ENCODE measurements around the gene ALDH7A1.
"Not testable (repeated sequence)": the region's sequence is repeated elsewhere in the genome, so short reads cannot be mapped to it uniquely, and the experiment has no call there.

The ALDH7A1 gene

DNA sequence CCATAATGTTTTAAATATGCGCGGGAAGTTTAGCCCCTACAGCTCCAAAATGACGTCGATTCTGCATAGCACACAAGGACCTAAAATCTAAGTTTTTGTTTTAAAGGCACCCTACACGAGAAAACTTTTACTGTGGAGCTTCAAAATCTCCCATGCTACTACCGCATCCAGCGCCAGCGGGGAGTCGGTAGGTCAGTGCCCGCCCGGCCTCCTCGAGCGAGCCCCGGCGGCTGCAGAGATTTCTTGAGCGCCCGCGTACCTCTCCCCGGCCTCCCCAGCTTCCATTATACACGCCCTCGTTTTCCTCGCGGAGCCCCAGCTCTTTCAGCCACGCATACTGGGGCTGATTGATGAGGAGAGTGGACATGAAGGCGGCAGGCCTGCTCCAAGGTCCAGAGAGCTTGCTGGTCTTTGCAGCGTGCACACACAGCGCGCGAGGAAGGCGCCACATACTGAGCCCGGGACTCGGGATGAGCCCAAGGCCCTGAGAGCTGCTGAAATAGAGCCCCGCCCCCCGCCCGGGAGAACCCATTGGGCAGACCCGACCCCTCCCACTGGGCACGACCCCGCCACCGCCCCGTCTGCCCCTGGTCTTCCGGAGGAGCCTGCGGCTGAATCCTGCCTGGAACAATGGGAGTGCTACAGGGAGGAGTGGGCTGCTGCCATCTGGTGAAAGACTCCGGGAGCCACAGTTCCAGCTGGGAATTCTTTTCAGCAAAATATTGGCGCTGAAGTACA is at the start of gene ALDH7A1:
ALDH7A1 (minus strand) TSS at position 472 of the 738 bp plus-strand sequence; CDS start at position 451, 21 bp downstream.
- peak; percentile 8 to 10 for DNase-seq (ENCODE audit: low read depth in 1 of 2, low spot score in 1 of 2)

DNA sequence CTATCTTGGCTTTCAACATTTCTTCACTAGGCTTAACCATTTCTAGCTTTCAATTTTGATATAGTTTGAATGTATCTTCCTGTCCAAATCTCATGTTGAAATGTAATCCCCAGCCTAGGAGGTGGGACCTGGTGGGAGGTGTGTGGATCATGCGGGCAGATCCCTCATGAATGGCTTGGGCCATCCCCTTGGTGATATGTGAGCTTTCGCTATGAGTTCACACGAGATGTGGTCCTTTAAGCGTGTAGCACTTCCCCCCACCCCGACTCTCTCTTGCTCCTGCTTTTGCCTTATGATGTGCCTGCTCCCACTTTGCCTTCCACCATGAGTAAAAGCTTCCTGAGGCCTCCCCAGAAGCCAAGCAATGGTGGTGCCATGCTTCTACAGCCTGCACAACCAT is 46.4 kb upstream of the ALDH7A1 start:
- no peak for DNase-seq (ENCODE audit: low read depth in 1 of 2, low spot score in 1 of 2)

DNA sequence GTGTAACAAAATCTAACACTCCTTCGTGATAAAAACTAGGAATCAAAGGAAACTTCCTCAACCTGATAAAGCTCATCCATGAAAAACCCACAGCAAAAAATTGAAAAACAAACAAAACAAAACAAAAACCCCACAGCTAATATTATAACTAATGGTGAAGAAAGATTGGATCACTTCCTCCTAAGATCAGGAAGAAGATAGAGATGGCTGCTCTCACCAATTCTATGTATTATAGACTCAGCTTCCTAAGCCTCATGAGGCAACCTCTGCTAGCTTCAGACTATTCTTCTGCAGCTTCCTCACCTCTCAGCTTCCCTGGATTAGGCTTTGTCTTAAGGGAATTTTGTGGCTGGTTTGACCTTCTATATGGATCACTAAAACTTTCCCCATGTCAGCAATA is 45.8 kb upstream of the ALDH7A1 start:
- no peak for DNase-seq (ENCODE audit: low read depth in 1 of 2, low spot score in 1 of 2)

DNA sequence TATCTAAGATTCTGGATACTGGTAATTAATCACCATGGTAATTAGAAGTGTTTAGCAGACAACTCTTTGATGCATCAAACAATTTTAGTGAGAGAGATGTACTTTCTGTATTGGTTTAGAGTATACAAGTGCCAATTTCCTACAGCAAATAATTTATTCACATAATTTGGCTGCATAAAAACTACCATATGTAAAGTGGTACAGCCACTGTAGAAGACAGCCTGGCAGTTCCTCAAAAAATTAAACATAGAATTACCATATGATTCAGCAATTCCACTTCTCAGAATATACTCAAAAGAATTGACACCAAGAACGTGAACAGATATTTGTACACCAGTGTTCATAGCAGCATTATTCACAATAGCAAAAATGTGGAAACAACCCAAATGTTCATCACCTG is 41.9 kb upstream of the ALDH7A1 start:
- DNase-seq (ENCODE audit: low read depth in 1 of 2, low spot score in 1 of 2), result no peak

DNA sequence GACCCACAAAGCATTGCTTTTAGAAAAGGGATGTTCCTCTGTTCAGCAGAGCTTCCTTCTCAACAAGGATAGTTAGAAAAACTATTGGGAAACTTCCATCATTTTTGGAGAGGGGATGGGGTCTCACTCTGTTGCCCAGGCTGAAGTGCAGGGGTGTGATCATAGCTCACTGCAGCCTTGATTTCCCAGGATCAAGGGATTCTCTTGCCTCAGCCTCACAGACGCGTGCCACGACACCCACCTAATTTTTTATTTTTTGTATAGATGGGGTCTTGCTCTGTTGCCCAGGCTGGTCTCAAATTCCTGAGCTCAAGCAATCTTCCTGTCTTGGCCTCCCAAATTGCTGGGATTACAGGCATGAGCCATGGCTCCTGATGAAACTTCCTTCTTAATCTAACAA is 40.6 kb upstream of the ALDH7A1 start:
- DNase-seq (ENCODE audit: low read depth in 1 of 2, low spot score in 1 of 2), result no peak

DNA sequence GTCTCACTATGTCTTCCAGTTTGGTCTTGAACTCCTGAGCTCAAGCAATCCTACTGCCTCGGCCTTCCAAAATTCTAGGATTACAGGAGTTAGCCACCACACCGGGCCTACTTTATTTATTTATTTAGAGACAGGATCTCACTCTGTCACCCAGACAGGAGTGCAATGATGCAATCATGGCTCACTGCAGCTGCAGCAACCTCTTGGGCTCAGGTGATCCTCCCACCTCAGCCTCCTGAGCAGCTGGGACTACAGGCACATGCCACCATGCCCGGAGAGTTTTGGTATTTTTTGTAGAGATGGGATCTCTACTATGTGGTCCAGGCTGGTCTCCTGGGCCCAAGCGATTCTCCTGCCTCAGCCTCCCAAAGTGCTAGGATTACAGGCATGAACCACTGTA is 38.5 kb upstream of the ALDH7A1 start:
- DNase-seq (ENCODE audit: low read depth in 1 of 2, low spot score in 1 of 2), result no peak

DNA sequence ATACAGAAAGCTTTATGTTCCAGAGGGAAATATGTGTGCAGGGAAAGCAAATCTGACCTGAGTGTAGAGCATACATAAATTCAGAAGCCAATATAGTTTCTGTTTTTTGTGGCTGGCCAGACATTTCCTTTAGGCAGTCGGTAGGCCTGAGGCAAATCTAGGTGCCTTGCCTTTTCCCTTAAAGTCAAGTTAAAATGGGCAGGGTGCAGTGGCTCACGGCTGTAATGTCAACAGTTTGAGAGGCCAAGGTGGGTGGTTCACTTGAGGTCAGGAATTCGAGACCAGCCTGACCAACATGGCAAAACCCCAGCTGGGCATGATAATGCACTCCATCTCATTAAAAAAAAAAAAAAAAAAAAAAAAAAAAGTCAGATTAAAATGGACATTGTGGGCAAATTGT is 36.9 kb upstream of the ALDH7A1 start:
- DNase-seq (ENCODE audit: low read depth in 1 of 2, low spot score in 1 of 2), result no peak

DNA sequence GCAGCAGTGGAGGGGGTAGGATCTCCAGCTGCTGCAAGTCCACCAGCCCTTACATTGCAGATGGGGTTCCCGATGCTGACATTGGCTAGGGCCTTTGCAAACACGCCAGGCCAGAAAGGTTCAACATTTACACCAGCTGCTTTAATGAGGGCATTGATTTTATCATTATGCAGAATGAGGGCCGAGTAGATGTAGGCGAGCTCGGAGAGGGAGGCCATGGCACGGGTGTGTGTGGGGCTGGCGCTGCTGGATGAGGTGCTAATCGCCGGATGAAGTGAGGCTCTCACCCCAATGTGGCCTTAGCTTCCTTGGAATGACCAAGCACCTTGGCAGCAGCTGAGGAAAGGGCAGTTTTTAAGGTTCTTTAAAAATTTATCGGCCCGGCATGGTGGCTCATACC is 33.1 kb upstream of the ALDH7A1 start:
- DNase-seq (ENCODE audit: low read depth in 1 of 2, low spot score in 1 of 2), result no peak

DNA sequence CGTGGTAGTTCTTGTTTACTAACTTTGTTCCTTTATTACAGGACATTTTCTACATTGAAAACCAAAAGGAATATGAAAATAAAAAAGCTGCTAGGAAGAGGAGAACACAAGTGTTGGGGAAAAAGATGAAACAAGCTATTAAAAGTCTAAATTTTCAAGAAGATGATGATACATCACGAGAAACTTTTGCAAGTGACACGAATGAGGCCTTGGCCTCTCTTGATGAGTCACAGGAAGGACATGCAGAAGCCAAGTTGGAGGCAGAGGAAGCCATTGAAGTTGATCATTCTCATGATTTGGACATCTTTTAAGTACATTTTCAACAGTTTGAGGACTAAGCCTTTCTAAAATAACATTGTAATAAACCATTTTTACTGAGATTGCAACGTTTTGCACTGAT is 29.5 kb upstream of the ALDH7A1 start:
- no peak for DNase-seq (ENCODE audit: low read depth in 1 of 2, low spot score in 1 of 2)

DNA sequence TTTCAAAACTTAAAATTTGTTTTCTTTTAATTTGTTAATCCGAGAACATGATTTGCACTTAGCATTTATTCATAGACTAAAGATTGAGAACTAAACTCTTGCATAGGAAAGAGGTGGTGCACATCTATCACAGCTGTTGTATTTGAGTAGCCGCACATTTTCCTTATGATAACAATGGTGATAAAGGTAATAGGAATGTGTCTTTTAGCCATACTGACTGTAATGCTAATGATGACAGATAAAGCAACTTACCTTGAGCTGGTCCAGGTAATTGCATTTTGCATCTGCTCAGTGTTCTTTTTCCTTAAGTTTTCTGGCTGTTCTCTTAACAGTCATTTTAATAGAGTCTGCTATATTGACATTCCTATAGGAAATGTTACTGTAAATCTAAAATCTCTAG is 24.8 kb upstream of the ALDH7A1 start:
- DNase-seq (ENCODE audit: low read depth in 1 of 2, low spot score in 1 of 2), result no peak

DNA sequence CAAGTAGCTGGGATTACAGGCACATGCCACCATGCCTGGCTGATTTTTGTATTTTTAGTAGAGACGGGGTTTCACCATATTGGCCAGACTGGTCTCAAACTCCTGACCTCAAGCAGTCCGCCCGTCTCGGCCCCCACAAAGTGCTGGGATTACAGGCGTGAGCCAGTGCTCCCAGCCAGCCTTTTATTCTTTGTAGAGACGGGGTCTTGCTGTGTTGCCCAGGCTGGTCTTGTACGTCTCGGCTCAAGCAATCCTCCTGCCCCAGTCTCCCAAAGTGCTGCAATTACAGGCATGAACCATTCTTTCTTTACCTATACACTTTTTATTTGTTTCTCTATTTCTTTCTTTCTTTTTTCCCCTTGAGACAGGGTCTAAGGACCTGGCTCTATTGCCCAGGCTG is 22.6 kb upstream of the ALDH7A1 start:
- not testable (repeated sequence) for DNase-seq (ENCODE audit: low read depth in 1 of 2, low spot score in 1 of 2)

DNA sequence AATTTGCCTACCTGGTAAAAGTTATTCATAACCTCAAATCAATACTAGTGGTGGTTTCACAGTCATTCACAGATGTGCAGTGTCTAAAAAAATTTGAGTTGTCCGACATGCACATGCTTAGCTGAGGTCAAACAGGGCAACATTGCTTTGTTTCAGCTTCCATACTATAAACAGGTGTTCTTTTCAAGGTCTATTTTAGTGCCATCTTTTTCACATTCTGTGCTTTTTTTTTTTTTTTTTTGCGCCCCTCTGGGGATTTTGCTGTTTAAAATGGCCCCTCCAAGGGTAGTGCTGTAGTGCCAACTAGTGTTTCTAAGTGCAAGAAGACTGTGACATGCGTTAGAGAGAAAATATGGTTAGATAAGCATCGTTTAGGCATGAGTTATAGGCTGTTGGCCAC is 20.3 kb upstream of the ALDH7A1 start:
- no peak for DNase-seq (ENCODE audit: low read depth in 1 of 2, low spot score in 1 of 2)

DNA sequence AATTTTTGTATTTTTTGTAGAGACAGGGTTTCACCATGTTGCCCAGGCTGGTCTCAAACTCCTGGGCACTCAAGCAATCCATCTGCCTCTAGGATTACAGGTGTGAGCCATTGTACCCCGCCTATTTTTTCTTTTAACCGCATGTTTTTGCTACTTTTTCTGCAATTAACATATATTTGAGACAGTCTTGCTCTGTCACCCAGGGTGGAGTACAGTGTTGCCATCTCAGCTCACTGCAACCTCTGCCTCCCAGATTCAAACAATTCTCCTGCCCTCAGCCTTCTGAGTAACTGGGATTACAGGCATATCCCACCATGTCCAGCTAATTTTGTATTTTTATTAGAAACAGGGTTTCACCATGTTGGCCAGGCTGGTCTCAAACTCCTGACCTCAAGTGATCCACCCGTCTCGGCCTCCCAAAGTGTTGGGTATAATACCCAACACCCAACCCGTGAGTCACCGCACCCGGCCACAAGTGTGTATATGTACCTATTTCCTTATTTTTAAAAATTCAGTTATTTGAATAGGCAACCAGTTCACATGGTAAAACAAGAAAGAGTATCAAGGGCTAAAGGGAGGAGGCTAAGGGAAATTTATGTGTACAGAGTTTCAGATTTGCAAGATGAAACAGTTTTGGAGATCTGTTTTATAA is 19.0 kb upstream of the ALDH7A1 start:
- DNase-seq (ENCODE audit: low read depth in 1 of 2, low spot score in 1 of 2), result no peak

DNA sequence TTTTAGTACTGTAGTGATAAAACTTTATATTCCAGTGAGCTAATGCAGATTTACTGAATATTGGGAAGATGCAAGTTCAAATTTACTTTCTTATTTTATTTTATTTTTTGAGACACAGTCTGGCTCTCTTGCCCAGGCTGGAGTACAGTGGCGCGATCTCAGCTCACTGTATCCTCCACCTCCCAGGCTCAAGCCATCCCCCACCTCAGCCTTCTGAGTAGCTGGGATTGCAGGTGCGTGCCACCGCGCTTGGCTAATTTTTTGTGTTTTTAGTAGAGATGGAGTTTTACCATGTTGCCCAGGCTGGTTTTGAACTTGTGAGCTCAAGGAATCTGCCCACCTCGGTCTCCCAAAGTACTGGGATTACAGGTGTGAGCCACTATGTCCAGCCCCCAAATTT is 15.6 kb upstream of the ALDH7A1 start:
- no peak for DNase-seq (ENCODE audit: low read depth in 1 of 2, low spot score in 1 of 2)

DNA sequence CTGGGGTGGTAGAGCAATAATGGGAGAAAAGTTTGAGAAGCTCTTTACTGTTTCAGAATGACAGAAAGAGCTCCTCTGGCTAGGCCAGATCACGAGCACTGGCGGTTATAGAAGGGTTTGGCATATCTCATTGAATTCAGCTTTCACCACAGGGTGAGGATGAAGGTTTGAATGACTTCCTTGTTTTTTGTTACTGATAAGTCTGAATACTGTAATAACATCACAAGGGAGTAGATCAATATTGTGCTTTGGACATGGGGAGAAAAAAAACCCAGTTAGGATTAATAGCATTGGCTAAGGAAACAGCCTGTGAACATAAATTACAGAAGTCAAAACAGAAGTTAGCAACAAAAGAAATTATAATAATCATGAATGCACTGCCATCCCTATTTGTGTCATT is 15.1 kb upstream of the ALDH7A1 start:
- DNase-seq (ENCODE audit: low read depth in 1 of 2, low spot score in 1 of 2), result no peak

DNA sequence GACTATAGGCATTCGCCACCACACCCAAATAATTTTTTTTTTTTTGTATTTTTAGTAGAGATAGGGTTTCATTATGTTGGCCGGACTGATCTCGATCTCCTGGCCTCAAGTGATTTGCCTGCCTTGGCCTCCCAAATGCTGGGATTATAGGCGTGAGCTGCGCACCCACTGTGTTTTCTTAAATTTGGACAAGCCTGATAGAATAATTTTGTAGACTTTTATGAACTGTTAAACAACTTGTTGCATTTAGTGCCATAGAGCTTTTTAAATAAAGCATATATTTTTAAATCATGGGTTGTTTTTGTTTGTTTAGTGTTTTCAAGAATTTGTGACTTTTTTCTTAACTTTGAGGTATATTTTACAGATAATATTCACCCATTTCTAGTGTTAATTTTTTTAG is 10.5 kb upstream of the ALDH7A1 start:
- no peak for DNase-seq (ENCODE audit: low read depth in 1 of 2, low spot score in 1 of 2)

DNA sequence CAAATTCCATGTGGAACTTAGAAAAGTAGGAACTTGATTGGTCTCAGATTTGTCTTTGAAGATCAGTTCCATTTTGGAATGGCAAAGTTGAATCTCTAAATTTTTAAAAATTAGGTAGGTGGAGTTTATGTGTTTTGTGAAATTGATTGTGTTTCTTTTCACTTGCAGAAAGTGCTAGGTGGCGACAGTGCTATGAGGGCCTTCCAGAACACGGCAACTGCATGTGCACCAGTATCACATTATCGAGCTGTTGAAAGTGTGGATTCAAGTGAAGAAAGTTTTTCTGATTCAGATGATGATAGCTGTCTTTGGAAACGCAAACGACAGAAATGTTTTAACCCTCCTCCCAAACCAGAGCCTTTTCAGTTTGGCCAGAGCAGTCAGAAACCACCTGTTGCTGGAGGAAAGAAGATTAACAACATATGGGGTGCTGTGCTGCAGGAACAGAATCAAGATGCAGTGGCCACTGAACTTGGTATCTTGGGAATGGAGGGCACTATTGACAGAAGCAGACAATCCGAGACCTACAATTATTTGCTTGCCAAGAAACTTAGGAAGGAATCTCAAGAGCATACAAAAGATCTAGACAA is 8.5 kb upstream of the ALDH7A1 start:
- DNase-seq (ENCODE audit: low read depth in 1 of 2, low spot score in 1 of 2), result no peak

DNA sequence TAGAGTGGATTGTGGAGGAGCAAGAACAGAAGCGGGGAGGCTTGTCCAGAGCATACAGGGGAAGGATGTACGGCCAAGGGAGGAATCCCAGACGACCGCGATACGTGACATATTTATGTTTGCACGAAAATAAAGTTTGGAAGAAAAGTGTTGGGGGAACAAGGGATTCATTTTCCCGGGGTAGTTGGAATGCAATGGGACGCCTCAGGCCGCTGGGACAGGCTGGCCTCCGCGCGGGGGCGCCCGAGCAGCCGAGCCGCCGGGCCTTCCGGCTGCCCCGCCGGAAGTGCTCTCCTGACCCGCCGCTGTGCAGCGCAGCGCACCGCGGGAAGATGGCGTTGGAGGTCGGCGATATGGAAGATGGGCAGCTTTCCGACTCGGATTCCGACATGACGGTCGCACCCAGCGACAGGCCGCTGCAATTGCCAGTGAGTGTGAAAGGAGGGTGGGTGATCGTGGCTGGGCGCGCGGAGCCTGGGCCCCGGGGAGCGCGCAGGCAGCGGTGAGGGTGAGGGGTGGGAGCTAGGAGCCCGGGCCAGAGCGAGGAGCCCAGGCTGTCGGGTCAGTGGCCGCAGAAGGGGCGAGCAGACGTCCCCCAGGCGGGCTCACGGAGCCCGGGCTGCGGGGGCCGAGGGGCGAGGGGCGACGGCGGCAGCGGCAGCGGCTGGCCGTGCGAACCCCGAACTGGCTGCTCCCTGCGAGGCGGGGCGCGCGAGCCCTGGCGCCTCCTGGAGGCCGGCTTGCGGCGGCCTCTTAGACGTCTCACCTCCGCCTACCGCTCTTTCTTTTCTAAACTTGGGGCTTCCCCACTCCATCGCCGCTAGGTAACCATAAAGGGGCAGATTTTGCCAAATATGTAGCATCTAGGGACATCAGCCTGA is 5.9 kb upstream of the ALDH7A1 start, which contains the start of gene PHAX:
PHAX (plus strand) TSS at position 317 of the 881 bp plus-strand sequence; CDS start at position 333, 16 bp downstream.
- peak; percentile 54 to 55 for DNase-seq (ENCODE audit: low read depth in 1 of 2, low spot score in 1 of 2)

DNA sequence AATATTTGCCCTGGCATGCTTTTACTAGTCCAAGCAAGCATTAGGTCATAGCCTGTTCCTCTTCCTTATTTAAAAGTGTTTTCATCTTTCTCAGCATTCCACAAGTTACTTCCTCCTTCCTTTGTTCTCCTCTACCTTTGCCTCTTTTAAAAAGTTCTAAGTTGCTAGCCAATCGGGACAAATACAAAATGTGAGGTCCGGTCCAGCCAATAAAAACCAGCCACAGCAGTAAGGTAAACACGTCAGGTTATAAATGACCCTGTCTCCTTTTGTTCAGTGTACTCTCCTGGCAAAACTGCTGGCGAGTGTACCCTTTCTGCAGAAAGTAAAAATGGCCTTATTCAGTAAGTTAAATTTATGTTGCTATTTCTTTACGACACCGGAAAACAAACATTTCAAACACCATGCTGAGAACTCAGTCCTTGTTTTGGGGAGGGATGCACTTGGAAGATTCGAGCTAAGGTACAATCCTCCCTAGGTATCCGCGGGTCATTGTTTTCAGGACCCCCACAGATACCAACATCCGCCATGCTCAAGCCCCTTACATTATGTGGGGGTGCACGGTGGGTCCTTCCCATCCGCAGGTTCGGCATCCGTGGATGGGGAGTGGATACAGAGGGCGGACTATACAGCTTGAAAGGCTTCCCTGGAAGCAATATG is 5.1 kb upstream of the ALDH7A1 start:
- not testable (repeated sequence) for DNase-seq (ENCODE audit: low read depth in 1 of 2, low spot score in 1 of 2)

DNA sequence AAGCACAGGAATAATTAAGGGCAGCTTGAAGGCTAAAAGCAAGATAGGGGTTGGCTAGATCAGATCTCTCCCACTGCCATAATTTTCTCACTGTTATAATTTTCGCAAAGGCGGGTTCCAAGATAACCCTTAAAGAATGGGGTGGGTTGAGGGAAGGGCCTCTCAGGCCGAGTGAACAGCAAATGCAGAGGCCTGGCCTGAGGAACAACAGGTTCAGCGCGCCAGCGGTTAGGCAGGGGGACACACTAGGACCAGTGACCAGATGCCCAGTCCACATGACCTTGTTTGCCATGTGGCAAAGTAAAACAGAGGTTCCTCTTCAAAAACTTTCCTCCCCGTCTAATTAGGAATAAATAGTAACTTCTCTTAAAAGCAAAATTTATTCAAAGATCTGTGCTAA is 4.5 kb upstream of the ALDH7A1 start:
- no peak for DNase-seq (ENCODE audit: low read depth in 1 of 2, low spot score in 1 of 2)

DNA sequence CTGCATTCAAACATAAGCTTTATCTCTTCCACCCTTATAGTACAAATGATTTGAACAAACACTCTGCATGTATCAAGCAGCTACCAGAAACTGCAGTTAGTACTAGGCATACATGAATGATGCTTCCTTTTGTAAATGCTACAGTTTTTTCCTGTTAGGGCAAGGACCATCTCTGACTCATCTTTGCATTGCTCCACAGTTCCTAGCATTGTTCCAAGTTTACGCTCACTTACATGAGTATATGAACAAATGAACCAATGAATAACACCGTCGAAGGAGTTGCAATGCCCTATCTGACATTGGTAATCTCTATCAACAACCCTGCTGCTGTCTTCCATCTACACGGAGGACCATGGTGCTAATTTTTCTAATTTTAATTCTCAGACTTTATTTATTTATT is 2.1 kb upstream of the ALDH7A1 start:
- DNase-seq (ENCODE audit: low read depth in 1 of 2, low spot score in 1 of 2), result no peak

All from activated CD4-positive, alpha-beta T cell treated with anti-CD3 and anti-CD28 coated beads, Interleukin-2, amount 50 U/mL, for 24 hours (primary cell).